Vagina (tissue), 2 donors: ENCODE measurements around the gene ACSS1.

Experiments
- CTCF ChIP-seq, 3 experiments: fragments of 450-650 bp in 2 of 3; fragments of 200-600 bp in 1 of 3; sonication (generic) in 1 of 3; IDR thresholded peaks; one replicate each; pipeline ENCODE4 v1.5.1; 2017 to 2019; ENCODE audit warnings: antibody characterized with exemption in 3 of 3, mild to moderate bottlenecking in 2 of 3, moderate library complexity in 2 of 3
- POLR2A ChIP-seq, 2 donors: fragments of 450-650 bp; IDR thresholded peaks; one replicate each; pipeline ENCODE4 v1.6.1; 2017; ENCODE audit warnings: antibody characterized with exemption in 2 of 2, mild to moderate bottlenecking in 2 of 2, moderate library complexity in 2 of 2
- POLR2AphosphoS5 ChIP-seq, 2 donors: sonication (generic); formaldehyde crosslinking; IDR thresholded peaks; one replicate each; pipeline ENCODE4 v1.9.0; 2017; ENCODE audit warnings: antibody characterized with exemption in 2 of 2, mild to moderate bottlenecking in 2 of 2, low read depth in 1 of 2; ENCODE audit not compliant: insufficient read depth in 1 of 2

GRCh38 chr20:25006431-25007167 lies 51.3 kb downstream of the ACSS1 start:
- TF ChIP-seq POLR2A (IDR thresholded peaks at IDR 0.05), result no peak
- no peak for TF ChIP-seq CTCF (IDR thresholded peaks at IDR 0.05)
- no peak for TF ChIP-seq POLR2AphosphoS5 (IDR thresholded peaks at IDR 0.05; ENCODE audit: insufficient read depth in 1 of 2, low read depth in 1 of 2)
